Neural cell (in vitro differentiated cells): Measurements from ENCODE around the gene CCDC24.

Experiments used
- EP300 ChIP-seq: fragments of 450-650 bp; conservative IDR thresholded peaks from 2 replicates; pipeline ENCODE4 v1.6.1; 2014; ENCODE audit warnings: antibody characterized with exemption, mild to moderate bottlenecking, moderate library complexity; ENCODE audit not compliant: poor library complexity, severe bottlenecking
- EZH2 ChIP-seq: fragments of 200-600, 300-800 bp; shearing (Covaris generic), sonication (generic); IDR thresholded peaks from 2 replicates; pipeline ENCODE4 v1.6.1; 2014; ENCODE audit warnings: antibody characterized with exemption, low read length, borderline replicate concordance, mild to moderate bottlenecking; ENCODE audit not compliant: insufficient read depth, poor library complexity, severe bottlenecking
- POLR2AphosphoS5 ChIP-seq: IDR thresholded peaks from 2 replicates; pipeline ENCODE4 v1.6.1; 2012
- RAD21 ChIP-seq: fragments of 450-650 bp; conservative IDR thresholded peaks from 2 replicates; pipeline ENCODE4 v1.6.1; 2014; ENCODE audit warnings: antibody characterized with exemption, mild to moderate bottlenecking, moderate library complexity
- SMC3 ChIP-seq: fragments of 450-650 bp; conservative IDR thresholded peaks from 2 replicates; pipeline ENCODE4 v1.6.1; 2014; ENCODE audit warnings: antibody characterized with exemption, mild to moderate bottlenecking, moderate library complexity; ENCODE audit not compliant: poor library complexity
- TAF1 ChIP-seq: IDR thresholded peaks from 2 replicates; pipeline ENCODE4 v1.6.1; 2012; ENCODE audit warnings: low read depth
- TF ChIP-seq, protein P1 (sequence below): fragments of 450-650 bp; IDR thresholded peaks from 2 replicates; pipeline ENCODE4 v1.5.1; 2014; ENCODE audit warnings: antibody characterized with exemption, mild to moderate bottlenecking, moderate library complexity; ENCODE audit not compliant: poor library complexity, severe bottlenecking
- TF ChIP-seq, protein P2 (sequence below): IDR thresholded peaks from 2 replicates; pipeline ENCODE4 v1.6.1; 2012; ENCODE audit warnings: borderline replicate concordance

GRCh38 chr1:43960798-43961197, 30.6 kb upstream of the CCDC24 start:
- TF ChIP-seq EZH2 = no peak
- no peak for TF ChIP-seq POLR2AphosphoS5
- TF ChIP-seq, protein P1, sequence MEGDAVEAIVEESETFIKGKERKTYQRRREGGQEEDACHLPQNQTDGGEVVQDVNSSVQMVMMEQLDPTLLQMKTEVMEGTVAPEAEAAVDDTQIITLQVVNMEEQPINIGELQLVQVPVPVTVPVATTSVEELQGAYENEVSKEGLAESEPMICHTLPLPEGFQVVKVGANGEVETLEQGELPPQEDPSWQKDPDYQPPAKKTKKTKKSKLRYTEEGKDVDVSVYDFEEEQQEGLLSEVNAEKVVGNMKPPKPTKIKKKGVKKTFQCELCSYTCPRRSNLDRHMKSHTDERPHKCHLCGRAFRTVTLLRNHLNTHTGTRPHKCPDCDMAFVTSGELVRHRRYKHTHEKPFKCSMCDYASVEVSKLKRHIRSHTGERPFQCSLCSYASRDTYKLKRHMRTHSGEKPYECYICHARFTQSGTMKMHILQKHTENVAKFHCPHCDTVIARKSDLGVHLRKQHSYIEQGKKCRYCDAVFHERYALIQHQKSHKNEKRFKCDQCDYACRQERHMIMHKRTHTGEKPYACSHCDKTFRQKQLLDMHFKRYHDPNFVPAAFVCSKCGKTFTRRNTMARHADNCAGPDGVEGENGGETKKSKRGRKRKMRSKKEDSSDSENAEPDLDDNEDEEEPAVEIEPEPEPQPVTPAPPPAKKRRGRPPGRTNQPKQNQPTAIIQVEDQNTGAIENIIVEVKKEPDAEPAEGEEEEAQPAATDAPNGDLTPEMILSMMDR = no peak
- TF ChIP-seq RAD21 = no peak
- TF ChIP-seq TAF1 = no peak
- no peak for TF ChIP-seq SMC3
- no peak for TF ChIP-seq EP300
- TF ChIP-seq, protein P2, sequence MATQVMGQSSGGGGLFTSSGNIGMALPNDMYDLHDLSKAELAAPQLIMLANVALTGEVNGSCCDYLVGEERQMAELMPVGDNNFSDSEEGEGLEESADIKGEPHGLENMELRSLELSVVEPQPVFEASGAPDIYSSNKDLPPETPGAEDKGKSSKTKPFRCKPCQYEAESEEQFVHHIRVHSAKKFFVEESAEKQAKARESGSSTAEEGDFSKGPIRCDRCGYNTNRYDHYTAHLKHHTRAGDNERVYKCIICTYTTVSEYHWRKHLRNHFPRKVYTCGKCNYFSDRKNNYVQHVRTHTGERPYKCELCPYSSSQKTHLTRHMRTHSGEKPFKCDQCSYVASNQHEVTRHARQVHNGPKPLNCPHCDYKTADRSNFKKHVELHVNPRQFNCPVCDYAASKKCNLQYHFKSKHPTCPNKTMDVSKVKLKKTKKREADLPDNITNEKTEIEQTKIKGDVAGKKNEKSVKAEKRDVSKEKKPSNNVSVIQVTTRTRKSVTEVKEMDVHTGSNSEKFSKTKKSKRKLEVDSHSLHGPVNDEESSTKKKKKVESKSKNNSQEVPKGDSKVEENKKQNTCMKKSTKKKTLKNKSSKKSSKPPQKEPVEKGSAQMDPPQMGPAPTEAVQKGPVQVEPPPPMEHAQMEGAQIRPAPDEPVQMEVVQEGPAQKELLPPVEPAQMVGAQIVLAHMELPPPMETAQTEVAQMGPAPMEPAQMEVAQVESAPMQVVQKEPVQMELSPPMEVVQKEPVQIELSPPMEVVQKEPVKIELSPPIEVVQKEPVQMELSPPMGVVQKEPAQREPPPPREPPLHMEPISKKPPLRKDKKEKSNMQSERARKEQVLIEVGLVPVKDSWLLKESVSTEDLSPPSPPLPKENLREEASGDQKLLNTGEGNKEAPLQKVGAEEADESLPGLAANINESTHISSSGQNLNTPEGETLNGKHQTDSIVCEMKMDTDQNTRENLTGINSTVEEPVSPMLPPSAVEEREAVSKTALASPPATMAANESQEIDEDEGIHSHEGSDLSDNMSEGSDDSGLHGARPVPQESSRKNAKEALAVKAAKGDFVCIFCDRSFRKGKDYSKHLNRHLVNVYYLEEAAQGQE = no peak
